A549 (cell line): ENCODE results near the gene TRIM65.

Experiments
- CBX2 ChIP-seq: fragments of 200-600 bp; sonication (generic); IDR thresholded peaks from 2 replicates; pipeline ENCODE4 v1.6.1; 2016; ENCODE audit warnings: low read depth, mild to moderate bottlenecking, borderline replicate concordance
- CHD2 ChIP-seq: fragments of 150-350 bp; IDR thresholded peaks from 2 replicates; pipeline ENCODE4 v1.6.1; 2014; ENCODE audit warnings: low read length; ENCODE audit not compliant: partially characterized antibody
- CTCF ChIP-seq: fragments of >200 bp; sonication (Bioruptor Twin); formaldehyde crosslinking; IDR thresholded peaks from 3 replicates; pipeline ENCODE4 v1.5.1; 2016
- EHMT2 ChIP-seq: fragments of 200-600 bp; sonication (generic); IDR thresholded peaks from 2 replicates; pipeline ENCODE4 v1.6.1; 2016; ENCODE audit warnings: antibody characterized with exemption, low read depth, mild to moderate bottlenecking, moderate library complexity
- HMGXB4 ChIP-seq: fragments of 250-450 bp; sonication (Bioruptor Pico); IDR thresholded peaks from 2 replicates; pipeline ENCODE4 v1.5.0; 2021; ENCODE audit warnings: mild to moderate bottlenecking, moderate library complexity, borderline replicate concordance
- PHF8 ChIP-seq: fragments of 200-600 bp; sonication (generic); IDR thresholded peaks from 2 replicates; pipeline ENCODE4 v1.6.1; 2016; ENCODE audit warnings: low read depth, mild to moderate bottlenecking, antibody characterized with exemption, moderate library complexity, borderline replicate concordance
- POLR2A ChIP-seq: IDR thresholded peaks from 2 replicates; pipeline ENCODE4 v1.6.1; 2012; ENCODE audit warnings: mild to moderate bottlenecking, low read length
- REST ChIP-seq: fragments of 200-600 bp; sonication (generic); IDR thresholded peaks from 2 replicates; pipeline ENCODE4 v1.6.1; 2016; ENCODE audit warnings: antibody characterized with exemption, mild to moderate bottlenecking, moderate library complexity
- SMC3 ChIP-seq: fragments of >200 bp; sonication (Bioruptor Twin); formaldehyde crosslinking; IDR thresholded peaks from 3 replicates; pipeline ENCODE4 v1.6.1; 2018; ENCODE audit warnings: inconsistent platforms
- TF ChIP-seq, protein P1 (sequence below): fragments of 150-350 bp; IDR thresholded peaks from 2 replicates; pipeline ENCODE4 v1.6.1; 2014; ENCODE audit warnings: low read depth, mild to moderate bottlenecking, low read length
- TF ChIP-seq, protein P2 (sequence below): fragments of >200 bp; sonication (Bioruptor Twin); formaldehyde crosslinking; IDR thresholded peaks from 3 replicates; pipeline ENCODE4 v1.6.1; 2016

GRCh38 chr17:75872434-75873351, 24.1 kb downstream of the TRIM65 start:
- TF ChIP-seq, protein P1, sequence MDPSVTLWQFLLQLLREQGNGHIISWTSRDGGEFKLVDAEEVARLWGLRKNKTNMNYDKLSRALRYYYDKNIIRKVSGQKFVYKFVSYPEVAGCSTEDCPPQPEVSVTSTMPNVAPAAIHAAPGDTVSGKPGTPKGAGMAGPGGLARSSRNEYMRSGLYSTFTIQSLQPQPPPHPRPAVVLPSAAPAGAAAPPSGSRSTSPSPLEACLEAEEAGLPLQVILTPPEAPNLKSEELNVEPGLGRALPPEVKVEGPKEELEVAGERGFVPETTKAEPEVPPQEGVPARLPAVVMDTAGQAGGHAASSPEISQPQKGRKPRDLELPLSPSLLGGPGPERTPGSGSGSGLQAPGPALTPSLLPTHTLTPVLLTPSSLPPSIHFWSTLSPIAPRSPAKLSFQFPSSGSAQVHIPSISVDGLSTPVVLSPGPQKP = no peak
- TF ChIP-seq POLR2A (no peak), PHF8 (no peak), EHMT2 (no peak), CHD2 (no peak), CTCF (no peak), CBX2 (no peak), REST (no peak), HMGXB4 (CRISPR knock-in tag) (no peak), SMC3 (no peak)
- TF ChIP-seq, protein P2, sequence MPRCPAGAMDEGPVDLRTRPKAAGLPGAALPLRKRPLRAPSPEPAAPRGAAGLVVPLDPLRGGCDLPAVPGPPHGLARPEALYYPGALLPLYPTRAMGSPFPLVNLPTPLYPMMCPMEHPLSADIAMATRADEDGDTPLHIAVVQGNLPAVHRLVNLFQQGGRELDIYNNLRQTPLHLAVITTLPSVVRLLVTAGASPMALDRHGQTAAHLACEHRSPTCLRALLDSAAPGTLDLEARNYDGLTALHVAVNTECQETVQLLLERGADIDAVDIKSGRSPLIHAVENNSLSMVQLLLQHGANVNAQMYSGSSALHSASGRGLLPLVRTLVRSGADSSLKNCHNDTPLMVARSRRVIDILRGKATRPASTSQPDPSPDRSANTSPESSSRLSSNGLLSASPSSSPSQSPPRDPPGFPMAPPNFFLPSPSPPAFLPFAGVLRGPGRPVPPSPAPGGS = no peak
